ENCODE data around the gene ADAMTS2. TPM values are rescaled to one million over a fixed set of nuclear protein-coding genes. Genes with fewer than 3 reads are reported as not detected.

Gene ADAMTS2
- total and polyA plus RNA-seq, 2 of the 8 experiments (the other 6 are each of a cell fraction or from before 2014, with no cell fraction given): 6.6 to 7.3 TPM

DNA sequence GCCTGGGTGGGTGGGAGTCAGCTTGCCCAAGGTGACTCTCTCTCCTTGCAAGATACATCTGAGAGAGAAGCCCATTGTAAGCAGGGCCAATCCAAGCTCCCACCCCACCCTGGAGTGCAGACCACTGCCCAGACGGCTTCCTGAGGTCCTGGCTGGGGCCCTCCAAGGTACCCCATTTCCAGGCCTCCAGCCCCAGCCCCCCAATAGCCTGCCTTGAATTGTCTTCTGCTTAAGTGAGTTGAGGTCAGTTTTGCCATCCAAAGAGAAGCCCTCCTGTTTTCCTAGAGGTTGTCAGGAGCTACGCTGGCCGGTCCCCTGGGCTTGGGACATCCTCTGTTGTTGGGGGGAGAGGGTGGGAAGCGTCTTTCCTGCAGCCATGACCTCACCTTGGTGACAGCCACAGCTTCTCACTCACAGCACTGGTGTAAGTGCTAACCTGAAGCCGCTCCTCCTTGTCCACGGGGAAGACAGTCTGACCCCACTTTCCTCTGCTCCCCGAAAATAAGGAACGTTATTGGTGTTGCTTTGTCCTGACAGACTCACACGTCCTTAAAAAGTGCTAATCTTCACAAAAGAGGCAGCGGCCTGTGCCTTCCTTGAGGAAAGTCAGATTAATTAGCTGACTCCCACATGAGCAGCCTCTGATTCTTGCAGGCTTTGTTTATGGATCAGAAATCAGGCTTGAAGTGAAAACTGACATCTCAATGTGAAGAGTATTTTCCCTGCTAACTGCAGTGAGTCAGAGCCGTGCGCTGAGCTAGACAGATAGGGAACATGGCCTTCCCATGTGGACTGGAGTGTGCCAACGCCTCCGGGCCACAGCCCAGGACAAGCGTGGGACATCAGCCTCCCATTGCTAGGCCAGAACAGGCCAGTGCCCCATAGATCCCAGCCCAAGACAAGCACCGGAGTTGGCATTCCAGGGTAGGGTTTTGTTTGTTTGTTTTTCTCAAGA, 52.3 kb downstream of the ADAMTS2 start:
- no peaks in the 10 kb centered on the region; the same call in 1 of the 2 replicates for H3K79me1 ChIP-seq (ENCODE audit: low read depth, low read length)
- ChIA-PET CTCF (ENCODE audit: partially characterized antibody) (interaction anchor here (0.8 to 1.4 kb wide), 3 partner anchors 15 to 127 kb away, joined by 3 to 5 read pairs (median 3); no protein-coding TSS in a partner anchor), POLR2A (ENCODE audit: partially characterized antibody) (no interaction called here)
- DNase-seq (ENCODE audit: low read depth in 1 of 2, low spot score in 2 of 2): no peak
- WGBS, 2 experiments (ENCODE audit: extremely low coverage in 1 of 2, insufficient coverage in 1 of 2, insufficient read length in 1 of 2, insufficient replicate concordance in 2 of 2, low coverage in 1 of 2, low lambda C conversion rate in 2 of 2, missing lambda C conversion rate in 1 of 2): 88% methylated on average over 16 of the region's 16 CpGs; no CpG with 5 or more reads in 1 of the 2 experiments
- no peaks in the 10 kb centered on the region for H3K9me3 ChIP-seq (ENCODE audit: insufficient read depth in 2 of 2, low read depth in 1 of 2, low read length in 1 of 2)
- FAIRE-seq: no peak
- H3K14ac ChIP-seq (ENCODE audit: insufficient read length): no peak overlapping the region
- H4K8ac ChIP-seq (ENCODE audit: extremely low read depth, insufficient read depth, low read length): no peak overlapping the region
- no peaks in the 10 kb centered on the region for H3K23me2 ChIP-seq (ENCODE audit: low read depth, low read length)
- H4K20me1 ChIP-seq (replicated peaks in 1 of 2; ENCODE audit: control insufficient read depth in 1 of 2, insufficient read depth in 2 of 2, low read length in 2 of 2): peaks cover 0 to 3% of the 10 kb centered on the region in 2 experiments
- H3K4ac ChIP-seq (replicated peaks; ENCODE audit: insufficient read length, low read depth, low read length): no peak overlapping the region
- no peak overlapping the region for H4K91ac ChIP-seq (replicated peaks; ENCODE audit: insufficient read length, low read length)
- H3K23ac ChIP-seq (ENCODE audit: insufficient read length): no peak overlapping the region
- H2BK15ac ChIP-seq (ENCODE audit: low read length): no peak overlapping the region
- H3K79me2 ChIP-seq (ENCODE audit: control insufficient read depth in 1 of 2, insufficient read depth in 2 of 2, low read length in 2 of 2): no peaks in the 10 kb centered on the region
- H3K18ac ChIP-seq (ENCODE audit: extremely low read depth, low read length): no peak overlapping the region
- no peak overlapping the region for H2BK20ac ChIP-seq (ENCODE audit: low read length)
- H4K5ac ChIP-seq (ENCODE audit: insufficient read length, low read depth, low read length): no peak overlapping the region
- no peak overlapping the region for H2AFZ ChIP-seq (ENCODE audit: low read length)
- H3K27me3 ChIP-seq (replicated peaks in 1 of 4; ENCODE audit: control insufficient read depth in 3 of 4, extremely low read depth in 1 of 4, insufficient read depth in 3 of 4, low read length in 3 of 4): no peaks in the 10 kb centered on the region
- H2BK12ac ChIP-seq (ENCODE audit: low read depth, low read length): no peak overlapping the region
- H3K9ac ChIP-seq (replicated peaks in 1 of 4; ENCODE audit: extremely low read depth in 1 of 4, low read depth in 3 of 4, low read length in 3 of 4): no peak overlapping the region
- no peak overlapping the region for H2AK5ac ChIP-seq (ENCODE audit: low read depth, low read length)
- H3K56ac ChIP-seq (replicated peaks; ENCODE audit: insufficient read length, low read depth, low read length): no peak overlapping the region
- no peak overlapping the region for H3K4me2 ChIP-seq (ENCODE audit: insufficient read depth in 1 of 2, low read depth in 2 of 2, low read length in 2 of 2)
- H3K4me1 ChIP-seq (replicated peaks in 1 of 4; ENCODE audit: control insufficient read depth in 3 of 4, insufficient read depth in 4 of 4, low read length in 3 of 4): no peaks in the 10 kb centered on the region
- no peak overlapping the region for H2BK5ac ChIP-seq (ENCODE audit: low read depth, low read length)
- no peak overlapping the region for H2BK120ac ChIP-seq (replicated peaks; ENCODE audit: low read depth, low read length)
- H3K27ac ChIP-seq (ENCODE audit: low read depth, low read length): no peak overlapping the region
- H3K4me3 ChIP-seq (ENCODE audit: extremely low read depth in 1 of 4, insufficient read depth in 2 of 4, low read depth in 3 of 4, low read length in 4 of 4): no peak overlapping the region
- no peaks in the 10 kb centered on the region for H3K36me3 ChIP-seq (ENCODE audit: control insufficient read depth in 2 of 4, insufficient read depth in 4 of 4, low read length in 3 of 4)
- TF ChIP-seq RFX5 (IDR thresholded peaks at IDR 0.05; ENCODE audit: borderline replicate concordance, low read depth, low read length): no peak
- no peak for TF ChIP-seq TAF7 (optimal IDR thresholded peaks at IDR 0.05; ENCODE audit: borderline replicate concordance, low read depth, low read length)
- no peak for TF ChIP-seq EP300 (IDR thresholded peaks at IDR 0.05; ENCODE audit: borderline replicate concordance in 1 of 2, low read depth in 2 of 2, low read length in 2 of 2)
- no peak for TF ChIP-seq CBX8 (IDR thresholded peaks at IDR 0.05; ENCODE audit: borderline replicate concordance, low read depth, low read length)
- TF ChIP-seq SIN3A (conservative IDR thresholded peaks at IDR 0.05 in 1 of 2, IDR thresholded peaks at IDR 0.05 in 1 of 2; ENCODE audit: low read depth in 1 of 2, low read length in 2 of 2): no peak
- TF ChIP-seq RAD21 (IDR thresholded peaks at IDR 0.05 in 1 of 2, conservative IDR thresholded peaks at IDR 0.05 in 1 of 2; ENCODE audit: low read depth in 2 of 2, low read length in 2 of 2): no peak
- no peak for TF ChIP-seq MAFK (IDR thresholded peaks at IDR 0.05; ENCODE audit: low read depth, low read length)
- TF ChIP-seq, protein P1, sequence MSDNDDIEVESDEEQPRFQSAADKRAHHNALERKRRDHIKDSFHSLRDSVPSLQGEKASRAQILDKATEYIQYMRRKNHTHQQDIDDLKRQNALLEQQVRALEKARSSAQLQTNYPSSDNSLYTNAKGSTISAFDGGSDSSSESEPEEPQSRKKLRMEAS (IDR thresholded peaks at IDR 0.05): no peak
- TF ChIP-seq ASH2L (IDR thresholded peaks at IDR 0.05; ENCODE audit: low read length): no peak
- TF ChIP-seq, protein P2, sequence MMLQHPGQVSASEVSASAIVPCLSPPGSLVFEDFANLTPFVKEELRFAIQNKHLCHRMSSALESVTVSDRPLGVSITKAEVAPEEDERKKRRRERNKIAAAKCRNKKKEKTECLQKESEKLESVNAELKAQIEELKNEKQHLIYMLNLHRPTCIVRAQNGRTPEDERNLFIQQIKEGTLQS (IDR thresholded peaks at IDR 0.05; ENCODE audit: insufficient read depth, low read depth, low read length): no peak
